Measurements from ENCODE around the gene HLA-E. TPM values are rescaled to one million over a fixed set of nuclear protein-coding genes. Genes with fewer than 3 reads are reported as not detected.

Gene HLA-E
- total and polyA plus RNA-seq, 2 of the 13 experiments (the other 11 are each of a cell fraction or from before 2014, with no cell fraction given) = 45.2 to 90.4 TPM

- no peak for TF ChIP-seq SNAPC5 (CRISPR knock-in tag; IDR thresholded peaks at IDR 0.05; ENCODE audit: borderline replicate concordance)
- TF ChIP-seq PBX3 (CRISPR knock-in tag; IDR thresholded peaks at IDR 0.05; ENCODE audit: borderline replicate concordance) = no peak
- TF ChIP-seq ZNF609 (CRISPR knock-in tag; IDR thresholded peaks at IDR 0.05; ENCODE audit: borderline replicate concordance) = no peak
- peak in 1 of 2 experiments; percentile 41; a peak in 1 of 4 replicates for TF ChIP-seq EP300 (IDR thresholded peaks at IDR 0.05; ENCODE audit: low read depth in 2 of 2, low read length in 2 of 2)
- no peak for TF ChIP-seq EP300 (CRISPR knock-in tag; IDR thresholded peaks at IDR 0.05; ENCODE audit: borderline replicate concordance)
- 0 out of 2 replicates have a peak, but pooled peaks have one; percentile 34 for TF ChIP-seq YEATS2 (CRISPR knock-in tag; IDR thresholded peaks at IDR 0.05; ENCODE audit: borderline replicate concordance)
- no peak for TF ChIP-seq ZNF550 (CRISPR knock-in tag; IDR thresholded peaks at IDR 0.05; ENCODE audit: borderline replicate concordance)
- TF ChIP-seq ZNF572 (CRISPR knock-in tag; IDR thresholded peaks at IDR 0.05) = no peak
- TF ChIP-seq ZNF224 (CRISPR knock-in tag; IDR thresholded peaks at IDR 0.05) = no peak
- peak; percentile 25 for TF ChIP-seq CEBPG (CRISPR knock-in tag; IDR thresholded peaks at IDR 0.05)
- TF ChIP-seq ZNF205 (CRISPR knock-in tag; IDR thresholded peaks at IDR 0.05) = no peak
- TF ChIP-seq MIXL1 (CRISPR knock-in tag; IDR thresholded peaks at IDR 0.05) = peak; percentile 48; the same call in 1 of the 2 replicates
- TF ChIP-seq ISL2 (CRISPR knock-in tag; IDR thresholded peaks at IDR 0.05) = no peak
- TF ChIP-seq MED1 (CRISPR knock-in tag; IDR thresholded peaks at IDR 0.05) = peak; percentile 43; the same call in 1 of the 2 replicates
- no peak for TF ChIP-seq GABPA (IDR thresholded peaks at IDR 0.05; ENCODE audit: low read depth, low read length)
- TF ChIP-seq GABPA (CRISPR knock-in tag; IDR thresholded peaks at IDR 0.05; ENCODE audit: low read depth) = peak; percentile 26; the same call in 1 of the 2 replicates
- TF ChIP-seq ZNF407 (CRISPR knock-in tag; IDR thresholded peaks at IDR 0.05; ENCODE audit: not compliant biosample characterization) = no peak
These were observed 40.7 kb downstream of the HLA-E start (continued) for GRCh38 chr6:30530014-30530413.
